Endodermal cell (in vitro differentiated cells): Measurements from ENCODE around the gene TOGARAM1. TPM values are rescaled to one million over a fixed set of nuclear protein-coding genes. Genes with fewer than 3 reads are reported as not detected.

Source experiments
- DNase-seq: peaks from one replicate; pipeline ENCODE4 v3.0.0-alpha.2; 2017
- H3K27ac ChIP-seq: 2 replicates; pipeline ENCODE4 v1.5.1; 2013; ENCODE audit warnings: mild to moderate bottlenecking, low read depth, low read length, moderate library complexity
- H3K27me3 ChIP-seq: 2 replicates; pipeline ENCODE4 v1.6.1; 2013; ENCODE audit warnings: mild to moderate bottlenecking, low read length, moderate library complexity; ENCODE audit not compliant: insufficient read depth, control insufficient read depth, poor library complexity, severe bottlenecking
- H3K36me3 ChIP-seq: 2 replicates; pipeline ENCODE4 v1.7.0; 2013; ENCODE audit warnings: mild to moderate bottlenecking, low read length, moderate library complexity; ENCODE audit not compliant: control insufficient read depth, insufficient read depth
- H3K4me1 ChIP-seq: one replicate; pipeline ENCODE4 v1.7.0; 2013; ENCODE audit warnings: low read length; ENCODE audit not compliant: control insufficient read depth, insufficient read depth
- H3K4me3 ChIP-seq: 2 replicates; pipeline ENCODE4 v1.5.1; 2013; ENCODE audit warnings: mild to moderate bottlenecking, low read length, moderate library complexity
- H3K9ac ChIP-seq: 2 replicates; pipeline ENCODE4 v1.6.1; 2013; ENCODE audit warnings: mild to moderate bottlenecking, low read length, moderate library complexity; ENCODE audit not compliant: poor library complexity, severe bottlenecking; ENCODE audit errors: extremely low read depth
- H3K9me3 ChIP-seq: 2 replicates; pipeline ENCODE4 v1.6.1; 2013; ENCODE audit warnings: mild to moderate bottlenecking, low read length, moderate library complexity; ENCODE audit not compliant: control insufficient read depth
- H3K27ac Mint-ChIP-seq: 2 replicates; pipeline ENCODE4 v1.8.0; 2020; ENCODE audit warnings: mixed read lengths
- H3K27me3 Mint-ChIP-seq: 2 replicates; pipeline ENCODE4 v1.8.0; 2021; ENCODE audit warnings: mild to moderate bottlenecking, mixed read lengths; ENCODE audit not compliant: insufficient read depth
- H3K36me3 Mint-ChIP-seq: 2 replicates; pipeline ENCODE4 v1.8.0; 2020; ENCODE audit warnings: low read depth, mixed read lengths
- H3K4me1 Mint-ChIP-seq: 2 replicates; pipeline ENCODE4 v1.8.0; 2020; ENCODE audit warnings: mixed read lengths
- H3K4me3 Mint-ChIP-seq: 2 replicates; pipeline ENCODE4 v1.8.0; 2020; ENCODE audit warnings: mild to moderate bottlenecking, moderate library complexity, mixed read lengths
- H3K9me3 Mint-ChIP-seq: 2 replicates; pipeline ENCODE4 v1.8.0; 2020; ENCODE audit warnings: mild to moderate bottlenecking, mixed read lengths
- WGBS, 2 experiments: methylation state at CpG; one replicate each; pipeline versions ENCODE4 v1.1.5 to v1.1.7; 2013; ENCODE audit warnings: missing lambda C conversion rate in 2 of 2, mixed read lengths in 1 of 2; ENCODE audit not compliant: insufficient coverage in 1 of 2, insufficient read length in 1 of 2; 5-methylcytosine and 5-hydroxymethylcytosine counted together
- total RNA-seq, 2 donors: library from RNA; stranded (reverse); fragmentation: NEBNext Ultra II Directional in 1 of 2; extraction: Animal tissue kit (Norgen Biotek cat#: 25700) in 1 of 2; gene quantifications; 2 replicates in 1 of 2; 3 replicates in 1 of 2; pipeline ENCODE4 v1.2.1, GENCODE V29; 2021
- TF ChIP-seq, protein P1 (sequence below): fragments of 200-600 bp; sonication (generic); conservative IDR thresholded peaks from 2 replicates; pipeline ENCODE4 v1.5.0; 2021; ENCODE audit warnings: antibody characterized with exemption, mild to moderate bottlenecking

TOGARAM1 gene
- total RNA-seq, 2 donors from 2014 or later = 12.3 to 13.7 TPM

- H3K27me3 Mint-ChIP-seq = no peaks in the 10 kb centered on the region
- Histone ChIP-seq H3K4me1 (no peaks in the 10 kb centered on the region), H3K36me3 (peaks cover 59% of the 10 kb centered on the region), H3K27ac (no peak overlapping the region), H3K27me3 (no peaks in the 10 kb centered on the region), H3K9me3 (peaks cover 30% of the 10 kb centered on the region), H3K9ac (no peak overlapping the region), H3K4me3 (no peak overlapping the region)
- WGBS, 2 experiments = 95 to 100% methylated on average over 2 of the region's 2 CpGs
- DNase-seq = no peak
- no peak overlapping the region for H3K4me3 Mint-ChIP-seq
- H3K9me3 Mint-ChIP-seq = peaks cover 26% of the 10 kb centered on the region
- peaks cover 54% of the 10 kb centered on the region for H3K36me3 Mint-ChIP-seq
- TF ChIP-seq, protein P1, sequence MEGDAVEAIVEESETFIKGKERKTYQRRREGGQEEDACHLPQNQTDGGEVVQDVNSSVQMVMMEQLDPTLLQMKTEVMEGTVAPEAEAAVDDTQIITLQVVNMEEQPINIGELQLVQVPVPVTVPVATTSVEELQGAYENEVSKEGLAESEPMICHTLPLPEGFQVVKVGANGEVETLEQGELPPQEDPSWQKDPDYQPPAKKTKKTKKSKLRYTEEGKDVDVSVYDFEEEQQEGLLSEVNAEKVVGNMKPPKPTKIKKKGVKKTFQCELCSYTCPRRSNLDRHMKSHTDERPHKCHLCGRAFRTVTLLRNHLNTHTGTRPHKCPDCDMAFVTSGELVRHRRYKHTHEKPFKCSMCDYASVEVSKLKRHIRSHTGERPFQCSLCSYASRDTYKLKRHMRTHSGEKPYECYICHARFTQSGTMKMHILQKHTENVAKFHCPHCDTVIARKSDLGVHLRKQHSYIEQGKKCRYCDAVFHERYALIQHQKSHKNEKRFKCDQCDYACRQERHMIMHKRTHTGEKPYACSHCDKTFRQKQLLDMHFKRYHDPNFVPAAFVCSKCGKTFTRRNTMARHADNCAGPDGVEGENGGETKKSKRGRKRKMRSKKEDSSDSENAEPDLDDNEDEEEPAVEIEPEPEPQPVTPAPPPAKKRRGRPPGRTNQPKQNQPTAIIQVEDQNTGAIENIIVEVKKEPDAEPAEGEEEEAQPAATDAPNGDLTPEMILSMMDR = no peak
- no peak overlapping the region for H3K27ac Mint-ChIP-seq
- H3K4me1 Mint-ChIP-seq = peaks cover 13% of the 10 kb centered on the region
Measured at GRCh38 chr14:44935155-44935554, 26.8 kb upstream of the TOGARAM1 start.

GRCh38 chr14:44937547-44937946 is 24.4 kb upstream of the TOGARAM1 start:
- no peak for DNase-seq

GRCh38 chr14:44940211-44940610 is 21.8 kb upstream of the TOGARAM1 start:
- no peak overlapping the region for H3K27ac Mint-ChIP-seq
- H3K4me3 Mint-ChIP-seq = no peak overlapping the region
- peaks cover 69% of the 10 kb centered on the region for H3K36me3 Mint-ChIP-seq
- H3K4me1 ChIP-seq = no peaks in the 10 kb centered on the region
- H3K4me3 ChIP-seq = peak overlapping the region; percentile 57
- TF ChIP-seq, protein P1 = no peak
- peaks cover 78% of the 10 kb centered on the region for H3K36me3 ChIP-seq
- no peak overlapping the region for H3K27ac ChIP-seq
- H3K9me3 ChIP-seq = peaks cover 40% of the 10 kb centered on the region
- DNase-seq = no peak
- H3K9me3 Mint-ChIP-seq = peaks cover 32% of the 10 kb centered on the region
- no peak overlapping the region for H3K9ac ChIP-seq
- peaks cover 8% of the 10 kb centered on the region for H3K4me1 Mint-ChIP-seq
- no peaks in the 10 kb centered on the region for H3K27me3 ChIP-seq
- H3K27me3 Mint-ChIP-seq = no peaks in the 10 kb centered on the region

More at GRCh38 chr14:44937547-44937946, 24.4 kb upstream of the TOGARAM1 start:
- H3K4me1 Mint-ChIP-seq = peaks cover 8% of the 10 kb centered on the region
- Histone ChIP-seq H3K9ac (no peak overlapping the region), H3K4me1 (no peaks in the 10 kb centered on the region), H3K36me3 (peaks cover 76% of the 10 kb centered on the region), H3K27ac (no peak overlapping the region), H3K9me3 (peaks cover 40% of the 10 kb centered on the region), H3K27me3 (no peaks in the 10 kb centered on the region), H3K4me3 (no peak overlapping the region)
- H3K27ac Mint-ChIP-seq = no peak overlapping the region
- H3K27me3 Mint-ChIP-seq = no peaks in the 10 kb centered on the region
- H3K9me3 Mint-ChIP-seq = peaks cover 32% of the 10 kb centered on the region
- TF ChIP-seq, protein P1 = no peak
- H3K4me3 Mint-ChIP-seq = no peak overlapping the region
- peaks cover 70% of the 10 kb centered on the region for H3K36me3 Mint-ChIP-seq
- WGBS, 2 experiments = 94% methylated on average over 2 of the region's 2 CpGs; no CpG with 5 or more reads in 1 of the 2 experiments
